Measurements from ENCODE around the gene SCN5A. TPM values are rescaled to one million over a fixed set of nuclear protein-coding genes. Genes with fewer than 3 reads are reported as not detected.

SCN5A gene
- total and polyA plus RNA-seq, 2 donors (not counting 1 experiment from before 2014, with no cell fraction given): 0.20 to 0.37 TPM

DNA sequence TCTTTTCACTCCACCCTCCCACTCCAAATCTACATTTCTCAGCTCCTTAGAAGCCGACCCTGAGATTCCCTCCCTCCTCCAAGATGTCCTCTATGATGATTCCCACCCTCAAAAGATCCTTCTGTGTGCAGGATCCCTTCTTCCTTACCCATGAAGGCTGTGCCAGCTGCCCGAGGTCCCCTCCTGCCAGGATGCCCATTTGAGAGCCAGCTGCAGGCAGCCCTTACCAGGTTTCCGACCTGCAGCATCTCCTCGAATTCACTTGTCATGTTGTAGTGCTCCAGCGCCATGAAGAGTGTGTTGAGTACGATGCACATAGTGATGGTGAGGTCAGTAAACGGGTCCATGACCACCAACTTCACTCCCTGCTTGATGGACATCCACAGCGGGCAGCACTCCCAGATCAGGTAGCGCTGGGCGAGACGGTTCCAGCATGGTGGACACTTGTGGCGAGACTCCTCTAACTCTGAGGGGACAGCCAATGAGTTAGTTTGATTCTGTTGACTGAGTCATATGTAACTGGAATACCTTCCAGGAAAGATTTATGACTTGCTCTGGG lies 51.9 kb downstream of the SCN5A start:
- TF ChIP-seq, protein P1, sequence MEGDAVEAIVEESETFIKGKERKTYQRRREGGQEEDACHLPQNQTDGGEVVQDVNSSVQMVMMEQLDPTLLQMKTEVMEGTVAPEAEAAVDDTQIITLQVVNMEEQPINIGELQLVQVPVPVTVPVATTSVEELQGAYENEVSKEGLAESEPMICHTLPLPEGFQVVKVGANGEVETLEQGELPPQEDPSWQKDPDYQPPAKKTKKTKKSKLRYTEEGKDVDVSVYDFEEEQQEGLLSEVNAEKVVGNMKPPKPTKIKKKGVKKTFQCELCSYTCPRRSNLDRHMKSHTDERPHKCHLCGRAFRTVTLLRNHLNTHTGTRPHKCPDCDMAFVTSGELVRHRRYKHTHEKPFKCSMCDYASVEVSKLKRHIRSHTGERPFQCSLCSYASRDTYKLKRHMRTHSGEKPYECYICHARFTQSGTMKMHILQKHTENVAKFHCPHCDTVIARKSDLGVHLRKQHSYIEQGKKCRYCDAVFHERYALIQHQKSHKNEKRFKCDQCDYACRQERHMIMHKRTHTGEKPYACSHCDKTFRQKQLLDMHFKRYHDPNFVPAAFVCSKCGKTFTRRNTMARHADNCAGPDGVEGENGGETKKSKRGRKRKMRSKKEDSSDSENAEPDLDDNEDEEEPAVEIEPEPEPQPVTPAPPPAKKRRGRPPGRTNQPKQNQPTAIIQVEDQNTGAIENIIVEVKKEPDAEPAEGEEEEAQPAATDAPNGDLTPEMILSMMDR (IDR thresholded peaks at IDR 0.05): no peak
- no peak for TF ChIP-seq EZH2 (IDR thresholded peaks at IDR 0.05; ENCODE audit: borderline replicate concordance, insufficient read depth, low read depth, low read length, poor library complexity, severe bottlenecking)
- DNase-seq (no peak), ATAC-seq (ENCODE audit: low read depth) (no peak)
- Histone ChIP-seq H3K9ac (ENCODE audit: low read length) (no peak overlapping the region), H4K20me1 (ENCODE audit: control insufficient read depth, insufficient read depth, low read length, poor library complexity, severe bottlenecking) (no peaks in the 10 kb centered on the region), H3K9me3 (ENCODE audit: control extremely low read depth in 1 of 3, control insufficient read depth in 2 of 3, insufficient read depth in 1 of 3, low read length in 2 of 3) (peaks cover 0 to 3% (median 0%) of the 10 kb centered on the region in 3 donors), H2AFZ (ENCODE audit: insufficient read depth, low read depth, low read length, poor library complexity, severe bottlenecking) (no peak overlapping the region), H3K79me2 (ENCODE audit: control insufficient read depth, insufficient read depth, low read length) (no peaks in the 10 kb centered on the region), H3K27me3 (replicated peaks in 1 of 4; ENCODE audit: control extremely low read depth in 1 of 4, control insufficient read depth in 3 of 4, insufficient read depth in 4 of 4, low read length in 3 of 4) (peaks cover 0 to 7% (median 0%) of the 10 kb centered on the region in 4 experiments), H3K4me1 (ENCODE audit: control insufficient read depth in 2 of 2, insufficient read depth in 2 of 2, low read length in 2 of 2) (no peaks in the 10 kb centered on the region), H3K27ac (ENCODE audit: low read length in 2 of 2) (no peak overlapping the region), H3K36me3 (replicated peaks in 1 of 2; ENCODE audit: control extremely low read depth in 1 of 2, control insufficient read depth in 1 of 2, extremely low read depth in 1 of 2, insufficient read depth in 2 of 2, low read length in 1 of 2) (no peaks in the 10 kb centered on the region), H3K4me2 (replicated peaks; ENCODE audit: low read depth, low read length, poor library complexity, severe bottlenecking) (no peak overlapping the region), H3K4me3 (ENCODE audit: control extremely low read depth in 1 of 5, extremely low read depth in 1 of 5, insufficient read depth in 1 of 5, low read depth in 2 of 5, low read length in 4 of 5) (no peak overlapping the region)
- ChIA-PET CTCF (no interaction called here), POLR2A (no interaction called here)
- H3K4me3 Mint-ChIP-seq: no peak overlapping the region
- no peak overlapping the region for H3K27ac Mint-ChIP-seq
- WGBS (ENCODE audit: insufficient coverage): 91% methylated on average over 12 of the region's 12 CpGs
- intact Hi-C loops (cut with micrococcal nuclease): no loop called here
- H3K27me3 Mint-ChIP-seq: peaks cover 29% of the 10 kb centered on the region
- no peaks in the 10 kb centered on the region for H3K4me1 Mint-ChIP-seq
- H3K9me3 Mint-ChIP-seq (ENCODE audit: insufficient read depth): peaks cover 3% of the 10 kb centered on the region

DNA sequence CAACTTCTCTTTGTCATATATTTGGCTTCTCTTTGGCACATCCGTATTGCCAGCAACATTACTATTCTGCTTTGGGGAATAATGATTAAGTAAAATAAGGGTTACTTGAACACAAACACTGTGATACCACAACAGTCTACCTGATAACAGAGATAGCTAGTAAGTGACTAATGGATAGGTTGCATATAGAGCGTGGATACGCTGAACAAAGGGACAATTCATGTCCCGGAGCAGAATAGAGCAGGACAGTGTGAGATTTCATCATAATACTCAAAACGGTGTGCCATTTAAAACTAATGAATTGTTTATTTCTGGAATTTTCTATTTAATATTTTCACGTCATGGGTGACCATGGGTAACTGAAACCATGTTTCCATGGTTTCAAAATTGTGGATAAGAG lies 54.1 kb downstream of the SCN5A start:
- 97% methylated on average over 4 of the region's 6 CpGs for WGBS (ENCODE audit: insufficient coverage)
- Histone ChIP-seq H3K79me2 (ENCODE audit: control insufficient read depth, insufficient read depth, low read length) (no peaks in the 10 kb centered on the region), H3K9me3 (ENCODE audit: control extremely low read depth in 1 of 3, control insufficient read depth in 2 of 3, insufficient read depth in 1 of 3, low read length in 2 of 3) (no peaks in the 10 kb centered on the region), H4K20me1 (ENCODE audit: control insufficient read depth, insufficient read depth, low read length, poor library complexity, severe bottlenecking) (no peaks in the 10 kb centered on the region), H3K27ac (ENCODE audit: low read length in 2 of 2) (no peak overlapping the region), H3K9ac (ENCODE audit: low read length) (no peak overlapping the region), H2AFZ (ENCODE audit: insufficient read depth, low read depth, low read length, poor library complexity, severe bottlenecking) (no peak overlapping the region), H3K36me3 (replicated peaks in 1 of 2; ENCODE audit: control extremely low read depth in 1 of 2, control insufficient read depth in 1 of 2, extremely low read depth in 1 of 2, insufficient read depth in 2 of 2, low read length in 1 of 2) (no peaks in the 10 kb centered on the region), H3K4me2 (replicated peaks; ENCODE audit: low read depth, low read length, poor library complexity, severe bottlenecking) (no peak overlapping the region), H3K4me3 (ENCODE audit: control extremely low read depth in 1 of 5, extremely low read depth in 1 of 5, insufficient read depth in 1 of 5, low read depth in 2 of 5, low read length in 4 of 5) (no peak overlapping the region), H3K27me3 (replicated peaks in 1 of 4; ENCODE audit: control extremely low read depth in 1 of 4, control insufficient read depth in 3 of 4, insufficient read depth in 4 of 4, low read length in 3 of 4) (peaks cover 0 to 7% (median 0%) of the 10 kb centered on the region in 4 experiments), H3K4me1 (ENCODE audit: control insufficient read depth in 2 of 2, insufficient read depth in 2 of 2, low read length in 2 of 2) (no peaks in the 10 kb centered on the region)
- no peak for TF ChIP-seq EZH2 (IDR thresholded peaks at IDR 0.05; ENCODE audit: borderline replicate concordance, insufficient read depth, low read depth, low read length, poor library complexity, severe bottlenecking)
- TF ChIP-seq, protein P1 (IDR thresholded peaks at IDR 0.05): no peak
- no peak for ATAC-seq (ENCODE audit: low read depth)
- H3K27me3 Mint-ChIP-seq: peaks cover 29% of the 10 kb centered on the region
- no peak for DNase-seq
- no peak overlapping the region for H3K4me3 Mint-ChIP-seq
- H3K4me1 Mint-ChIP-seq: no peaks in the 10 kb centered on the region
- CTCF ChIA-PET: no interaction called here
- H3K9me3 Mint-ChIP-seq (ENCODE audit: insufficient read depth): no peaks in the 10 kb centered on the region
- H3K27ac Mint-ChIP-seq: no peak overlapping the region
- intact Hi-C loops (cut with micrococcal nuclease): no loop called here
- POLR2A ChIA-PET: no interaction called here
